ENCODE measurements around the gene RABGAP1L. TPM values are rescaled to one million over a fixed set of nuclear protein-coding genes. Genes with fewer than 3 reads are reported as not detected.

The RABGAP1L gene
- total and polyA plus RNA-seq, 10 of the 15 experiments (the other 5 are each of a cell fraction or from before 2014, with no cell fraction given), result 5.8 to 194 (median 113) TPM

- H3K4me2 ChIP-seq (ENCODE audit: control insufficient read depth, insufficient read depth), result no peak overlapping the region
- H2AFZ ChIP-seq (ENCODE audit: control insufficient read depth, low read depth, low read length), result no peak overlapping the region
- no peaks in the 10 kb centered on the region for H3K79me2 ChIP-seq (ENCODE audit: control insufficient read depth, insufficient read depth, low read length)
- SMC1A ChIA-PET (ENCODE audit: uncharacterized antibody, unreplicated experiment), result interaction anchor here (1.0 to 1.6 kb wide), 4 partner anchors 8 to 103 kb away, joined by 3 to 5 read pairs (median 4); no protein-coding TSS in a partner anchor
- no peak overlapping the region for H3K27ac ChIP-seq (ENCODE audit: control insufficient read depth, insufficient read depth)
- no peak for ATAC-seq
- peaks cover 3% of the 10 kb centered on the region; the same call in 2 of the 3 replicates for H3K9me3 ChIP-seq (replicated peaks; ENCODE audit: control insufficient read depth, insufficient read depth, low read length)
- no peak overlapping the region for H3K4me3 ChIP-seq
- WGBS (ENCODE audit: insufficient coverage, insufficient replicate concordance, low lambda C conversion rate, missing lambda C conversion rate), result 93% methylated on average over 4 of the region's 4 CpGs
- TF ChIP-seq TCF12 (IDR thresholded peaks at IDR 0.05; ENCODE audit: low read depth, low read length) (no peak), DPF2 (IDR thresholded peaks at IDR 0.05) (no peak)
- CTCF ChIA-PET, result interaction anchor here (0.7 kb wide), 1 partner anchor 16 kb away, joined by 3 read pairs; no protein-coding TSS in a partner anchor
- no peaks in the 10 kb centered on the region for H3K27me3 ChIP-seq (replicated peaks in 1 of 2; ENCODE audit: control insufficient read depth in 2 of 2, insufficient read depth in 2 of 2, low read length in 1 of 2)
- no peak for DNase-seq (ENCODE audit: low read depth, low spot score)
- FAIRE-seq, result no peak
- BruUV-seq (replicated peaks), result no TSS peak
- intact Hi-C loops (cut with micrococcal nuclease; ENCODE audit: unreplicated experiment) (no loop called here), in situ Hi-C loops (cut with MboI) (no loop called here)
- H4K20me1 ChIP-seq (ENCODE audit: control insufficient read depth, insufficient read depth), result no peaks in the 10 kb centered on the region
- POLR2A ChIA-PET, result no interaction called here
- no peaks in the 10 kb centered on the region for H3K4me1 ChIP-seq (ENCODE audit: control insufficient read depth, insufficient read depth, low read length)
- no peak overlapping the region for H3K9ac ChIP-seq (ENCODE audit: control insufficient read depth, insufficient read depth, low read length)
- RAD21 ChIA-PET (ENCODE audit: unreplicated experiment), result interaction anchor here (0.6 to 1.8 kb wide), 2 partner anchors 25 to 66 kb away, joined by 3 to 4 read pairs; no protein-coding TSS in a partner anchor
- no peaks in the 10 kb centered on the region; a peak in 1 of 4 replicates for H3K36me3 ChIP-seq (ENCODE audit: control insufficient read depth in 2 of 2, insufficient read depth in 2 of 2, low read length in 1 of 2)
Observed at GRCh38 chr1:174902531-174903099, 743.3 kb downstream of the RABGAP1L start.

DNA sequence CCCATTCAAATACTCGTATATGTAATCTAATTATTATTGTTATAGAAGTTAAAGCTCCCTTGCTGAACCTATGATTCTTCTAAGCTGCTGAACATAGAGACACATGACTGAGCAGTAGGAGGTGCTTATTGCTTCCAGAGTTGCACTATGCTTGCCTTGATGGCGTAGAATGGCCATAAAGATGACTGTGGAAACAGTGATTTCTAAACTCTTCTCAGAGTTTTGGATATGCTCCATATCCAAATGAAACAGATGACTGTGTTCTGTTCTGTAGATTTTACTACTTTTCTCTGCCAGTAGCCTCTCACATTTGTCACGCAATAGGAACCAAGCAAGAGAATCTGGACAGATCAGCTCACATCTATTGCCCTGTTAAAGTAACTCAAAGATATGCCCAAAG is 752.3 kb downstream of the RABGAP1L start:
- POLR2A ChIA-PET, result no interaction called here
- ATAC-seq, result no peak
- intact Hi-C loops (cut with micrococcal nuclease; ENCODE audit: unreplicated experiment) (no loop called here), in situ Hi-C loops (cut with MboI) (no loop called here)
- BruUV-seq (replicated peaks), result no TSS peak
- WGBS (ENCODE audit: insufficient coverage, insufficient replicate concordance, low lambda C conversion rate, missing lambda C conversion rate), result 81% methylated on average over 3 of the region's 3 CpGs
- Histone ChIP-seq H3K4me3 (no peak overlapping the region), H3K27ac (ENCODE audit: control insufficient read depth, insufficient read depth) (no peak overlapping the region), H3K79me2 (ENCODE audit: control insufficient read depth, insufficient read depth, low read length) (no peaks in the 10 kb centered on the region), H3K9me3 (replicated peaks; ENCODE audit: control insufficient read depth, insufficient read depth, low read length) (no peaks in the 10 kb centered on the region; the same call in 2 of the 3 replicates), H3K9ac (ENCODE audit: control insufficient read depth, insufficient read depth, low read length) (no peak overlapping the region), H3K4me1 (ENCODE audit: control insufficient read depth, insufficient read depth, low read length) (peaks cover 13% of the 10 kb centered on the region; the same call in 1 of the 2 replicates), H2AFZ (ENCODE audit: control insufficient read depth, low read depth, low read length) (no peak overlapping the region; the same call in 1 of the 2 replicates), H3K4me2 (ENCODE audit: control insufficient read depth, insufficient read depth) (no peak overlapping the region), H4K20me1 (ENCODE audit: control insufficient read depth, insufficient read depth) (no peaks in the 10 kb centered on the region), H3K27me3 (replicated peaks in 1 of 2; ENCODE audit: control insufficient read depth in 2 of 2, insufficient read depth in 2 of 2, low read length in 1 of 2) (no peaks in the 10 kb centered on the region), H3K36me3 (ENCODE audit: control insufficient read depth in 2 of 2, insufficient read depth in 2 of 2, low read length in 1 of 2) (peaks cover 0 to 3% of the 10 kb centered on the region in 2 experiments; a peak in 1 of 4 replicates)
- no peak for DNase-seq (ENCODE audit: low read depth, low spot score)
- CTCF ChIA-PET, result interaction anchor here (1.0 to 3.4 kb wide), 4 partner anchors 70 to 112 kb away, joined by 3 to 12 read pairs (median 4); no protein-coding TSS in a partner anchor
- SMC1A ChIA-PET (ENCODE audit: uncharacterized antibody, unreplicated experiment), result interaction anchor here (0.7 to 4.2 kb wide), 12 partner anchors 19 to 85 kb away, joined by 3 to 16 read pairs (median 4); no protein-coding TSS in a partner anchor
- FAIRE-seq, result no peak
- RAD21 ChIA-PET (ENCODE audit: unreplicated experiment), result interaction anchor here (0.9 to 1.8 kb wide), 3 partner anchors 28 to 96 kb away, joined by 3 to 5 read pairs (median 3); partner anchors contain the start of gene CACYBP
- TF ChIP-seq RB1 (IDR thresholded peaks at IDR 0.05; ENCODE audit: borderline replicate concordance), result no peak
- no peak for TF ChIP-seq SPI1 (IDR thresholded peaks at IDR 0.05; ENCODE audit: borderline replicate concordance, insufficient read depth, low read depth, low read length)
- TF ChIP-seq MTA2 (IDR thresholded peaks at IDR 0.05; ENCODE audit: low read depth), result no peak
- TF ChIP-seq CUX1 (IDR thresholded peaks at IDR 0.05; ENCODE audit: insufficient replicate concordance, low read depth, low read length), result no peak
- TF ChIP-seq NR2C1 (IDR thresholded peaks at IDR 0.05), result no peak
- no peak for TF ChIP-seq HSF1 (IDR thresholded peaks at IDR 0.05; ENCODE audit: low read depth, low read length)
- no peak for TF ChIP-seq ESRRA (IDR thresholded peaks at IDR 0.05; ENCODE audit: low read length)
- no peak for TF ChIP-seq SMARCA5 (IDR thresholded peaks at IDR 0.05)

Data from GM12878 (cell line).